B cell (primary cell): Measurements from ENCODE around the gene SLC39A11.

Experiments used
- CTCF ChIP-seq: fragments of 200-600 bp; IDR thresholded peaks from one replicate; pipeline ENCODE4 v1.8.0; 2022; ENCODE audit warnings: antibody characterized with exemption, mild to moderate bottlenecking
- EZH2 ChIP-seq: IDR thresholded peaks from 2 replicates; pipeline ENCODE4 v1.6.1; 2012; ENCODE audit warnings: borderline replicate concordance, low read depth, mild to moderate bottlenecking, moderate library complexity, low read length; ENCODE audit not compliant: insufficient read depth, poor library complexity, severe bottlenecking

- TF ChIP-seq CTCF (no peak), EZH2 (no peak)
Measured at GRCh38 chr17:72639711-72640110, 452.8 kb downstream of the SLC39A11 start.
